SH-SY5Y (cell line): Measurements from ENCODE around the gene TERT.

Experiments
- GATA2 ChIP-seq: IDR thresholded peaks from 2 replicates; pipeline ENCODE4 v1.6.1; 2011; ENCODE audit warnings: mild to moderate bottlenecking, low read depth, low read length
- GATA3 ChIP-seq: IDR thresholded peaks from 2 replicates; pipeline ENCODE4 v1.6.1; 2011; ENCODE audit warnings: low read depth, mild to moderate bottlenecking, low read length, moderate library complexity

The TERT gene

DNA sequence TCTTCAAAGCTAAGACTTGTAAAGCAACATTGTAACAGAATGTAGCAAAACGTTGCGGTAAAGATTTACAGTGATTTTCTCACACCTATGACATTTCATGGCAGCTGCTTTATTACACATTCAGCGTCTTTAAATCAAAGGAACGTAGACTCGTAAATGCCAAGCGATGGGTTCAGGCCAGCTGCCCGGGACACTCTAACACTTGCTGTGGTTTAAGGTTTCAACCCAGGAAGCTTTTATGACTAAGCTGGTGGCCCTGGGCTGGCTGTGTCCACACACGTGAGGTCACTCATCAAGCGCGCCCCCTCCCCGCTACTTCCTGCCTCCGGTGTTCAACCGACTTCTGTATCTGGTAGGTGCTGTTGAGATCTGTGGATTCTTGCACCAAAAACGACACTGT, 67.2 kb downstream of the TERT start:
- TF ChIP-seq GATA3 (no peak), GATA2 (no peak)

DNA sequence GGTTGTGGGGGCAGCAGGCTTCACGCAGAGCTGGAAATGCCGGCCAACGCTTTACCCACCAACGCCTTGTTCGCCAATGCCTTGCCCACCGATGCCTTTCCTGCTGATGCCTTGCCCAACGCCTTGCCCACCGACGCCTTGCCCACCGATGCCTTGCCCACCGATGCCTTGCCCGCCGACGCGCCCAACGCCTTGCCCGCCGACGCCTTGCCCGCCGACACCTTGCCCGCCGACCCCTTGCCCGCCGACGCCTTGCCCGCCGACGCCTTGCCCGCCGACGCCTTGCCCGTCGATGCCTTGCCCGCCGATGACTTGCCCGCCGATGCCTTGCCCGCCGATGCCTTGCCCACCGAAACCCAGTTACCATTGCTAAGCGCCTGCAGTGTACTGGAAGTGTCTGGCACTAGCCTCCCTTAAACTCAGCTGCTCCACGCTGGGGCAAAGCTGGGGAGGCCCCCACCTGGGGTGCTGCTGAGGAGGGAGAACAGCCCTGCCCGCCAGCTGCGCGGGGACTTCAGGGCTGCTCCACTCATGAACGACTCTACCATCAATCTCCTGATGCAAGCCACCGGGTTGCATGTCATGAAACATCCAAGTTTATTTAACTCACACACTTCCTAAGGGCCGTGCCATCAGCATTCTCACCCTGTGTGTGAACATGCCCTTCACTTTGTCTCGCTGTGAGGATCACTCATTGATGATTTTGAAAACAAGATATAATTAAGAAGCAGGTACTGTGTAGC, 67.9 kb downstream of the TERT start:
- TF ChIP-seq GATA2 (no peak), GATA3 (no peak)

DNA sequence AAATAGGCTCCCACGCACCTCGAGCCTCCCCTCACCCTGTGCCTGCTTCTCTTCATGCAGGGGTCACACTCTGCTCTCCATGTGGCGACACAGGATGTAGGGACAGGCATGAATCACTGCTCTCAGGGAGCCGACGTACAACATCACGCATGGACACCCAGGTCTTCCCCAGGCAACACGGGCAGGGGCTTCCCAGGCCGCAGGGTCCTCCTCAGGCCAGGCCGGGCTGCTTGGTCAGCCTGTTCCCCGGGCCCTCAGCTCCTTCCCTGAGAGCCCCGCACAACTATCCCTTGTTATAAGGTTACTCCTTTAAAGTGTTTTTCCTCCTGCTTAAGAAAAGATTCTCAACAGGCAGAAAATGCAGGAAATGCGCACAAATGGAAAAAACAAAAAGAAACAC, 68.6 kb downstream of the TERT start:
- TF ChIP-seq GATA2 (no peak), GATA3 (no peak)

DNA sequence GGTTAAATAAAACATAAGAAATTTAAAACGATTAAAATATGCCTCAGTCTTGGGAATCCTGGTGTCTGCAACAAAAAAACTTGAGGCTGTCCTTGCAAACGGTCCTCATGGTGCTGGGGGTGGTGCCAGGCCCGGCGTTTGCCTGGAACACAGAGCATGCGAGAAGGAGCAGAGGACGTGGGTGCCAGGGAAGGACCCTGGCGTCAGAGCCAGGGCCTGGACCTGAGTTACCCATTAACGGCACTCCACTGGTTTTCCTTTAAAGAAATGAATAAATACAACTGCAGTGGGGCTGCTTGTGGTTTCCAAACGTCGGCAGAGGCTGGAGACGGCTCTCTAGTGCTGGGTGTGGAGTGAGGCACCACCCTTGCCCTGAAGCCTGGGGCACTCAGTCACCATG, 69.8 kb downstream of the TERT start, which contains the start of gene SLC6A18:
SLC6A18 (plus strand) TSS at position 301 of the 400 bp plus-strand sequence; CDS start at position 398, 97 bp downstream.
- TF ChIP-seq GATA3 (no peak), GATA2 (no peak)

DNA sequence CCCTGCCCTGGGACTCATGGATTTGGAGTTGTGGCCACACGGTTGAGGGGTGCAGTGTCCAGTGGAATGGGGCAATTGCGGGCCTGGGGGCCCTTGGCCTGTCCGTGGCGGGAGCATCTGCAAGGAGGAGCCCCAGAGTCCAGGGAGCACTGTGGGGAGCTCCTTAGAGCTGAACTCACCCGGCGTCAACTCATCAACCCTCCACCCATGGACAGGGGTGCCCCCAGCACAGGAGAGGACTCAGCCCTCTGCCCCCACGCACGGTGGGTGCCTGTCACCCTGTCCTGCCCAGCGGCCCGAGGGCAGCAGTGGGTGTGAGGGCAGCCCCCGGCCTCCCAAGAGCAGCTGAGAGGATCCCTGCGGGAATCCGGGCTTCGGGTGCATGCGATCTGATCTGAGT, 70.2 kb downstream of the TERT start:
- no peak for TF ChIP-seq GATA3
- TF ChIP-seq GATA2 = no peak

DNA sequence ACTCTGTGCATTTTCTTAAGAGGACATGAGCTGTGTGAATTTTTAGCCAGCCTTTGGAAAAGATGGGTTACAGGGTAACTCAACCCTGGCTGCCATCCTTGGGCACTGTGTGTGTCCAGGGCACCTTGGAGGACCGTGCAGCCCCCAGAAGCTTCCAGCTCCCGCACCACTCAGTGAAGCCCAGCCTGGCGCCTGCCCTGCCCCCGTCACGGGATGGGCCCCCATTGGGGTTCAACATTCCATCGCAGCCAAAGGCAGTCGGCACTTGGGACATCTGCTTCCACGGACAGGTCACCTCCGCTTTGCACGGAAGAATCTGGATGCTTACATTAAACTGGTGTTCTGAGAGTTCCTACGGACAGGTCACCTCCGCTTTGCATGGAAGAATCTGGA, 71.6 kb downstream of the TERT start:
- no peak for TF ChIP-seq GATA2
- TF ChIP-seq GATA3 = no peak

DNA sequence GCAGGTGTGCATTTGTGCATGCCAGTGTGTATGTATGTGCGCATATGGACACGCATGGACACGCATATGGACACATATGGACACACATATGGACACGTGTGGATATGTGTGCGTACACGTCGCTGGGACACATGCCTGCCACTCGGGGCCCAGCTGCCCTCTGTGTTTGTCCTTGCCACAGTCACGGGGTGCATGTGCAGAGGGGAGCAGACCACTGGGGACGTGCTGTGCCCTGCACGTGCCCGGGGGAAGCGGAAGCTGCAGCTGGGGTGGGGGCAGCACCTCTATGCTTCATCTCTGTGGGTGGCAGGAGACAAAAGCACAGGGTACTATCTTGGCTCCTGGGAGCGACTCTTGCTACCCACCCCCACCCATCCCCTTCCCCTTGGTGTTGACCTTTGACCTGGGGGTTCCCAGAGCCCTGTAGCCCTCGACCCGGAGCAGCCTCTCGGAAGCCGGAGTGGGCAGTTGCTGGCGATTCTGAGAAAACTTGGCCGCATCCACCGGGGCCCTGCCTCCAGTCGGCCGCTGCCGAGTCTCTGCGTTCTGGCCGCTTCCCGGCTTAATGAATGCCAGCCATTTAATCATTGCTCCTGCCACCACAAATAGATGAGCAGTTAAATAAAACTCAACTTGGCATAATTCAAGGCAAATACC, 72.1 kb downstream of the TERT start:
- TF ChIP-seq GATA2 (no peak), GATA3 (no peak)

DNA sequence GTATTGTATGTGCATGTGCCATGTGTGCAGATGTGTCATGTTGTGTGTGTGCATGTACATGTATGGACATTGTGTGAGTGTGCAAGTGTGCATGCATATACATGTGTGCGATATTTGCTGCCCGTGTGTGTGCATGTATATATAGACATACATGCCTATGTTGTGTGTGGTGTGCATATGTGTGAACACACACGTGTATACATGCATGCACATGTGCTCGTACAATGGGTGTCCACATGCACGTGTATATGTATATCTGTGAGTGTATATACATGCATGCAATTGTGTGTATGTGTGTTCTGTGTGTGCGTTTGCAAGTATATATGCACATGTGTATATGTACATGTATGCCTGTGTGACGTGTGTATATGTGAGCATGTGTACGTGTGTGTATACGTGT, 72.7 kb downstream of the TERT start:
- TF ChIP-seq GATA2 = no peak
- no peak for TF ChIP-seq GATA3

DNA sequence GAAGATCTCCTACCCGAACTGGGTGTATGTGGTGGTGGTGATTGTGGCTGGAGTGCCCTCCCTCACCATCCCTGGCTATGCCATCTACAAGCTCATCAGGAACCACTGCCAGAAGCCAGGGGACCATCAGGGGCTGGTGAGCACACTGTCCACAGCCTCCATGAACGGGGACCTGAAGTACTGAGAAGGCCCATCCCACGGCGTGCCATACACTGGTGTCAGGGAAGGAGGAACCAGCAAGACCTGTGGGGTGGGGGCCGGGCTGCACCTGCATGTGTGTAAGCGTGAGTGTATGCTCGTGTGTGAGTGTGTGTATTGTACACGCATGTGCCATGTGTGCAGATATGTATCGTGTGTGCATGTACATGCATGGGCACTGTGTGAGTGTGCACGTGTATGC, 73.1 kb downstream of the TERT start:
- TF ChIP-seq GATA2 (no peak), GATA3 (no peak)

DNA sequence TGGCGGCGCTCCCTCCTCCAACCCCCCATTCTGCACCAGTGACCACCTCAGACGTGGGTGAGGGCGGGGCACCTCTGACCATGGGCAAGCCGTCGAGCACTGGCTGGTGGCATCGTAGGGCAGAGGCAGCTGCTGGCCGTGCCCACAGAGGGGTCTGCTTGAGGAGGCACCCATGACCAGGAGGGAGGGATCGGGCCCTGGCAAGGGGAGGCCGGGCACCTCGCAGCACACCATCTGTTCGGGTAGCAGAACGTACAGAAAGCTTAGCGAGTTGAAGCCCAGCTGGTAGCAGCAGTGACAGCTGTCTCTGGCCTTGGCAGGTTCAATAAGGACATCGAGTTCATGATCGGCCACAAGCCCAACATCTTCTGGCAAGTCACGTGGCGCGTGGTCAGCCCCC, 74.0 kb downstream of the TERT start:
- TF ChIP-seq GATA3 (no peak), GATA2 (no peak)

DNA sequence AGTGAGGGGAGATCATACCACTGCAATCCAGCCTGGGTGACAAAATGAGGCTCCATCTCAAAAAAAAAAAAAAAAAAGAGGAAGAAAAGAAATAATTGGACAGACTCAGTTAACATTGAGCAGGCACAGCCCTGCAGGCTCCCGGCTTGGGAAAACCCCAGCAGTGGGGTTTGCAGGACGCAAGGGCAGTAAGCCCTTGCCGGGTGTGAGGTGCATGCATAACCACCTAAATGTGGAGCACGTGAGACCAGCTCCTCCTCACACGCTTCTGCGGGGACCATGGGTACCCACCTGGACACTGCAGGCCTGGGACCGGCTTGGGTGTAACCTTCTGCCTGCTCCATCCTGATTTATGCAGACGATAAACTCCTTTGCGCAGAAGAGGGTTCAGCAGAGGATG, 74.5 kb downstream of the TERT start:
- no peak for TF ChIP-seq GATA3
- TF ChIP-seq GATA2 = no peak

DNA sequence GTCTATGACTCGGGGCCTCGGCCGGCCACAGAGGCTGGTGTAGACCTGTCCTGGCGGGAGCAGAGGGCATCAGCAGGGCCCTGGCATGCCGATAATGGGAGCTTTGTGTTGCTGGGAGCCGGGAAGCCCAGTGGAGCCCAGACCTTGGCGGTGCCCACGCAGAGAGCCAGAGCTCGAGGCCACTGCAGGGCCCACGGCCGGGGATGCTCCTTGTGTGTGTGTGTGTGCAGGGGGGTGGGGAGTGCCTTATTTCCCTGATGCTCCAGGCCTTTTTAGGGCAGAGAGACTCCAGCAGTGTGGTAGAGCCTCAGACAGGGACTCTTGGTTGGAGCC, 75.1 kb downstream of the TERT start:
- TF ChIP-seq GATA3 = no peak
- TF ChIP-seq GATA2 = no peak

DNA sequence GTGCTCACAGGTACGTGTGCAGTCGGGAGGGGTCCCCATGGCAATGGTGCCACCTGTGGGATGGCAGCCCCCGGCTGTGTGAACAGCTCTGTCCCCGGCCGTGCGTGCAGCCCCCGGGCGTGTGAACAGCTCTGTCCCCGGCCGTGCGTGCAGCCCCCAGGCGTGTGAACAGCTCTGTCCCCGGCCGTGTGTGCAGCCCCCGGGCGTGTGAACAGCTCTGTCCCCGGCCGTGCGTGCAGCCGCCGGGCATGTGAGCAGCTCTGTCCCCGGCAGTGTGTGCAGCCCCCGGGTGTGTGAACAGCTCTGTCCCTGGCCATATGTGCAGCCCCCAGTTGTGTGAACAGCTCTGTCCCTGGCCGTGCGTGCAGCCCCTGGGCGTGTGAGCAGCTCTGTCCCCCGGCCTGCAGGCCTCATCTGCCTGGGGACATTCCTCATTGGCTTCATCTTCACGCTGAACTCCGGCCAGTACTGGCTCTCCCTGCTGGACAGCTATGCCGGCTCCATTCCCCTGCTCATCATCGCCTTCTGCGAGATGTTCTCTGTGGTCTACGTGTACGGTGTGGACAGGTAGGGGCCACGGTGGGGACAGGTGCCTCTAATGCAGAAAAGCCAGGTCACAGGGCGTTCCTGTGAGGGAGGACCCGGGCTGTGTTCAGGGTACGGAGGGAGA, 75.6 kb downstream of the TERT start:
- TF ChIP-seq GATA2 = no peak
- TF ChIP-seq GATA3 = no peak

DNA sequence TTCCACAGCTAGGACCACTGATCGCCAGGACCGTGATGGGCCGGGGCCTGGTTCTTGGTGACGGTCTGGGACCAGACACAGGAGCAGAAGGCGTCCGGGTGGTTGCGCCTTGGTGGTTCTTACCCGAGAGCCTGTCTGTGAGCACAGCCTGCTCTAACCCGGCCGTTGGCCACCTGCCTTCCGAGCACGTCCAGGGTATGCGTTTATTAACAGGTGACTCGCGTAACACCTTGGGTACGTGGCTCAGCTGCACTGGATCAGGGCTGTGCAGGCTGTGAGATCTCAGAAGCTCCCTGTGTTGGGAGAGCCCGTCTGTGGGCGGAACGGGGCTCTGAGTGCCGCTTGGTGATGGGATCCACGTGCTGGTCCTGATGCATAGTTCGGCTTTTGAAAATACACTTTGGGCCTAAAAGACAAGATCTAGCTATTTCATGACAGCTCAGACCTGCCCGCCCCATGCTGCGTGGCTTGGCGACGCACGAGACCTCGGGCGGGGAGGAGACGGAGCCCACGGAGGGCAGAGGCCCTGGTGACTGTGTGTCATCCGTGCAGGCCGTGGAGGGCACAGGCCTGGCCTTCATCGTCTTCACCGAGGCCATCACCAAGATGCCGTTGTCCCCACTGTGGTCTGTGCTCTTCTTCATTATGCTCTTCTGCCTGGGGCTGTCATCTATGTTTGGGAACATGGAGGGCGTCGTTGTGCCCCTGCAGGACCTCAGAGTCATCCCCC, 76.4 kb downstream of the TERT start:
- TF ChIP-seq GATA3 = no peak
- no peak for TF ChIP-seq GATA2
